GM12891 (cell line): ENCODE results near the gene RNF6.

Experiments
- DNase-seq: peaks from one replicate; pipeline ENCODE4 v3.0.0; 2011; ENCODE audit warnings: low spot score; ENCODE audit not compliant: insufficient read length
- FAIRE-seq: peaks from 2 replicates; lab custom pipeline; 2011; peaks lifted over from hg19 to GRCh38; lab: Jason Lieb, UNC
- PAX5 ChIP-seq: IDR thresholded peaks from 2 replicates; pipeline ENCODE4 v1.6.1; 2011; ENCODE audit warnings: low read length, moderate library complexity, mild to moderate bottlenecking; ENCODE audit not compliant: insufficient read depth, severe bottlenecking
- POLR2A ChIP-seq: IDR thresholded peaks from 2 replicates; pipeline ENCODE4 v1.6.1; 2011; ENCODE audit warnings: low read depth, low read length, control low read depth
- POLR2AphosphoS5 ChIP-seq: IDR thresholded peaks from 2 replicates; pipeline ENCODE4 v1.6.1; 2011; ENCODE audit warnings: low read depth, low read length, control low read depth
- POU2F2 ChIP-seq: IDR thresholded peaks from 2 replicates; pipeline ENCODE4 v1.6.1; 2011; ENCODE audit warnings: low read depth, mild to moderate bottlenecking, control low read depth, low read length, moderate library complexity
- SPI1 ChIP-seq: IDR thresholded peaks from 2 replicates; pipeline ENCODE4 v1.6.1; 2011; ENCODE audit warnings: low read depth, low read length, control low read depth
- TAF1 ChIP-seq: IDR thresholded peaks from 2 replicates; pipeline ENCODE4 v1.6.1; 2011; ENCODE audit warnings: low read depth, low read length, control low read depth

Gene RNF6

DNA sequence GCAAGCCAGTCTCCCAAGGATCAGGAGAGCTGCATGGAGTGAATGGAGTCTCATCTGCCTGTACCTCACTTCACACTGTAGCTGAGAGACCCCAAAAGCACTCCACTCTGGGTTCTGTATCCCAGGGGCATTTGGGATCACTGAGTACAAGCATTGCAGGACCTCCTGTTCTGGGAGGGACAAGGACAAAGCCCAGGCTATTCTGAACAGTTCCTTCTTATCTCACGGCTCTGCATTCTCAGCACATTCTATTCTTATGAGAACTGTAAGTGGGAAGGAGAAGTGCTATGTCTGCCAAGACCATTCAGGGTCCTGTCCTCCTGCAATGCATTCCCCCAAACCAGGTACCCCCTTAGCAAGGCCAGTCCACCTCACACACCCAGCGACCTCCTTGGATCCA is 42.8 kb downstream of the RNF6 start:
- DNase-seq (no peak), FAIRE-seq (no peak)
- TF ChIP-seq SPI1 (no peak), TAF1 (no peak), POLR2AphosphoS5 (no peak), POLR2A (no peak)

DNA sequence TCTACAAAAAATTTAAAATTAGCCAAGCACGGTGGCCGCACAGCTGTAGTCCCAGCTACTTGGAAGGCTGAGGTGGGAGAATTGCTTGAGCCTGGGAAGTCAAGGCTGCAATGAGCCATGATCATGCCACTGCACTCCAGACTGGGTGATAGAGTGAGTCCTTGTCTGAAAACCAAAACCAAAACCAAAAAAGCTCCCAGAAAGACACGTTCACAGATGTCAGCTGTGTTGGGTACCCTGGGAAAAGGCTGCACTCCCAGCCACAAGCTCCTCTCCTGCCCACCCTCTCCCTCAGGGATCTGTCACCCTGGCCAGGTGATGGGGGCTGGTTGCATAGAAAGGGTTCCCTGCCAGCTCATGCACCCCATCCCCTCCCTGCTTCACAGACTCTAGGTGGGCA is 53.3 kb downstream of the RNF6 start:
- no peak for DNase-seq
- FAIRE-seq, result no peak
- no peak for TF ChIP-seq TAF1
- no peak for TF ChIP-seq POU2F2
- TF ChIP-seq SPI1, result no peak
- no peak for TF ChIP-seq POLR2AphosphoS5
- TF ChIP-seq POLR2A, result no peak
- no peak for TF ChIP-seq PAX5

DNA sequence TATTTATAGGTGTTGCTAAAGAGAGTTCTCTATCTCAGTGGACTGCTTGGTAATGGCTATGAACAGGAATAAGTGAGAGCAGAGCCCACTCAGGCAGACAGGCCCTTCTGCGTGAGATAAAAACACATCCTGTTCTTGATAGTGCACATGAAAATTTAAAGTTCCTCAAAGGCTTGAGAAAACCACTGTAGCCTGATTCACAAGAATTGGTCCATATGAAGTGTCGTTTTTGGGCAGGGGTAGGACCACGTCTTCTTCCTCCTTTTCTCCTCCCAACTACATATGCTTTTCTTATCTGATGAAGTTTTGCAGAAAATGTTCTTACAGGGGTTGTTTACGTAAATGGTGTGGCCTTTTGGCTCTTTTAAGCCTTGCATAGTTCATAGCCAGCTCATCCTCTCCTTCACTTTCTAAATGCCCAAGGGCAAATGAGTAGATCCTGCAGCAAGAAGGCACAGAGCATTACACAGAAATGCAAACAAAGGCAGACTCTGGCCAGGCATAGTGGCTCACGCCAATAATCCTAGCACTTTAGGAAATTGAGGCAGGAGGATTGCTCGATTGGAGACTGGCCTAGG is 53.8 kb downstream of the RNF6 start:
- FAIRE-seq (no peak), DNase-seq (no peak)
- TF ChIP-seq PAX5 (no peak), SPI1 (no peak), POLR2AphosphoS5 (no peak), POU2F2 (no peak)

DNA sequence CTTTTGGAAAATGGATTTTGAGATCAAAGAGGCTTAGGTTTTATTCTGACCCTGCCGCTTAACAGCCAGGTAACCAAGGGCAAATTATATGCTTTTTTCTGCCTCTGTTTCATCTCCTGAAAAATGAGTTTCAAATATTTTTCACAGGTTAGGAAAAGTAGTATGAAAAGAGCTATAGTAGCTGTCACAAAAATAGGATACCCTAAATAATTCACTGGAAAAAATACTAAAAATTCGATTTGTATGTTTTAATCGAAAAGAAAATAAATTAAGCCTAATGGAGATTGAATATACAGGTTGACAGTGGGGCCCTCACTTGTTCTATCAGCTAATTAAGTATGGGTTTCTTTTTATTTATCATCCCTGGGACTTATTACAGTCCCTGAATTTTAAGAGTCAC is 58.3 kb downstream of the RNF6 start:
- no peak for TF ChIP-seq POLR2A
- no peak for TF ChIP-seq TAF1
- TF ChIP-seq SPI1, result no peak
- TF ChIP-seq POLR2AphosphoS5, result no peak
- TF ChIP-seq PAX5, result no peak
- TF ChIP-seq POU2F2, result no peak
- DNase-seq (no peak), FAIRE-seq (no peak)
